ENCODE data around the gene ZNF324B.
"Not testable (repeated sequence)": the region's sequence is repeated elsewhere in the genome, so short reads cannot be mapped to it uniquely, and the experiment has no call there.

ZNF324B gene

DNA sequence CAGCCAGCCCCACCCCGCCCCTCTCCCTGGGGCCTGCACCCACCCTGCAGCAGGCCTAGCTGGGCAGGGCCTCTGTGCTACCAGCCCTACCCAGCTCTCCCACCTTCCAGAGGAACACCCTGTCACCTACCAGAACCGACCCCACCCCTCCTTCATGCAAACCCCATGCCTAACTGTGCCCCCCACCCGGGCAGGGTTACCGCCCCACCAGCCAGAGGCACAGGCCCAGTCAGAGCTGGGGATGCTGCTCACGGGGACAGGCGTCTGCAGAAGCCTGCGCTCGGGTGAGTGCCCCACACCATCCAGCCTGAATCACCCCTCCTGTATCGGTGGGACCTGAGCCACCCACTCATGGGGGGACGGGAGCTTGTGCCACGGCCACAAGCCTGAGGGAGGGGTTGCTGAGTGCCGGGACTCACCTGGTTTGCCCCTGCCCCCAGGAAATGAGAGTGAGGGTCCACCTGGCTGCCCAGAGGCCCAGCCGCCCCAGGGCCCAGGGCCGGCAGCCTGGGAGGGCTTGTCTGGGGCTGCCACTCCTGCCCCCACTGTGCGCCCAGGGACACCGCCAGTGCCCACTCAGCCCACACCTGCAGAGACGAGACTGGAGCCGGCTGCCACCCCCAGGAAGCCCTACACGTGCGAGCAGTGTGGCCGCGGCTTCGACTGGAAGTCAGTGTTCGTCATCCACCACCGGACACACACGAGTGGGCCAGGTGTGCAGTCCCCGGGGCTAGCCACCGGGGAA, 28.5 kb downstream of the ZNF324B start:
- DNase-seq (ENCODE audit: low read depth in 2 of 2, low spot score in 1 of 2): no peak

GRCh38 chr19:58480481-58480830, 29.0 kb downstream of the ZNF324B start:
- DNase-seq (ENCODE audit: low read depth in 2 of 2, low spot score in 1 of 2): no peak

GRCh38 chr19:58480831-58481230, 29.4 kb downstream of the ZNF324B start:
- DNase-seq (ENCODE audit: low read depth in 2 of 2, low spot score in 1 of 2): no peak

- no peak for DNase-seq (ENCODE audit: low read depth in 2 of 2, low spot score in 1 of 2)
Observed at GRCh38 chr19:58482372-58482771, 30.9 kb downstream of the ZNF324B start.

GRCh38 chr19:58483776-58484175, 32.4 kb downstream of the ZNF324B start:
- no peak for DNase-seq (ENCODE audit: low read depth in 2 of 2, low spot score in 1 of 2)

DNA sequence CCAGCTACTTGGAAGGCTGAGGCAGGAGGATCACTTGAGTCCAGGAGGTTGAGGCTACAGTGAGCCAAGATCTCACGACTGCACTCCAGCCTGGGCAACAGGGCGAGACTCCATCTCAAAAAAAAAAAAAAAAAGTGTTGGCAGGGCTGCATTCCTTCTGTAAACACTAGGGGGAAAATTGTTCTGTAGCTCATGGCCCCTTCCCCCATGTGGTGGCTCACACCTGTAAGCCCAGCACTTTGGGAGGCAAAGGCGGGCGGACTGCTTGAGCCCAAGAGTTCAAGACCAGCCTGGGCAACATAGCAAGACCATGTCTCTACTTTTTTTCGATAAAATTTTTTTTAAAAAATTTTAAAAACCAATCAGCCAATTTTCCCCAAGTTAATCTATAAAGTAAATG, 32.9 kb downstream of the ZNF324B start:
- not testable (repeated sequence) for DNase-seq (ENCODE audit: low read depth in 2 of 2, low spot score in 1 of 2)

DNA sequence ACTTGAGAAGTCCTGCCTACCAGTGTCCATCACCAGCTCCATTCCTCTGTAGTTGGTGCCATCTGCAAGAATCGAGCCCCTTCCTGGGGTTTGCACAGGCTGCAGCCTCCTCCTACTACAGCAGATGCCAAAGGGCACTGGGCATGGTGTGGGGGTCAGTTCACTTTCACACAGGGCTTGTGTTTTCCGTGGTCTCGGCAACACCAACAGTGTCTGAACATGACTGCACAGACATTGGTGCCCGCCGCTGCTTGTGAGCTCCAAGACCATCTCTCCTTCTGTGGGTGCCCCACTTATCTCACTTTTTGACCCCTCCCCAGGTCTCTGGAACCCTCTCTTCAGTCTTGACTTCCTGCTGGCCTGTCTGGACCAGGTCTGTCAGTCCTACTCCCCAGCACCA, 40.0 kb downstream of the ZNF324B start:
- no peak for DNase-seq (ENCODE audit: low read depth in 2 of 2, low spot score in 1 of 2)

- DNase-seq (ENCODE audit: low read depth in 2 of 2, low spot score in 1 of 2): no peak
Observed at GRCh38 chr19:58492265-58492664, 40.8 kb downstream of the ZNF324B start.

DNA sequence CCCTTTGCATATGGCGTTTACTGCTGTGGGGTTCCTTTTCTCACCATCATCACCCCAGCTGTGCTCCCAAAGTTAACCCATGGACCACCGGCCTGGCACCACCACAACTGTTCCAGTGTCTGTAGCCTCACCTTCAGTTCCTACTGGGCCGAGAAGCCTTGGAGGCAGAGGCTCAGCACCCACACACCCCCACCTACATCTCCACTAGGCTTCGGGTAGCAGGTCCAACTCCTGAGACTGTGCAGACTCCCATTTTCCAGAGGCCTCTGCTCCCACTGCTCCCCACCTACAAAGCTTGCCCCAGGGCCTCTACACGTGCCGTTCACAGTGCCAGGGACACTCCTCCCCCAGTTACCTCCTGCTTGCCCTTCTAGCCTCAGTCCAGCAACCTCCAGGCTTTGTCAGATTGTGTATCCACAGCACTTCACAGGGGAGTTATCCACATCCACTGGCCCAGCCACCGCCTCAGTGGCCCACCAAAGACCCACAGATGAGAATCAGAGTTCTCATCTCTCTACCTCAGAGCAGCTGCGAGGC, 46.3 kb downstream of the ZNF324B start:
- no peak for DNase-seq (ENCODE audit: low read depth in 2 of 2, low spot score in 1 of 2)

DNA sequence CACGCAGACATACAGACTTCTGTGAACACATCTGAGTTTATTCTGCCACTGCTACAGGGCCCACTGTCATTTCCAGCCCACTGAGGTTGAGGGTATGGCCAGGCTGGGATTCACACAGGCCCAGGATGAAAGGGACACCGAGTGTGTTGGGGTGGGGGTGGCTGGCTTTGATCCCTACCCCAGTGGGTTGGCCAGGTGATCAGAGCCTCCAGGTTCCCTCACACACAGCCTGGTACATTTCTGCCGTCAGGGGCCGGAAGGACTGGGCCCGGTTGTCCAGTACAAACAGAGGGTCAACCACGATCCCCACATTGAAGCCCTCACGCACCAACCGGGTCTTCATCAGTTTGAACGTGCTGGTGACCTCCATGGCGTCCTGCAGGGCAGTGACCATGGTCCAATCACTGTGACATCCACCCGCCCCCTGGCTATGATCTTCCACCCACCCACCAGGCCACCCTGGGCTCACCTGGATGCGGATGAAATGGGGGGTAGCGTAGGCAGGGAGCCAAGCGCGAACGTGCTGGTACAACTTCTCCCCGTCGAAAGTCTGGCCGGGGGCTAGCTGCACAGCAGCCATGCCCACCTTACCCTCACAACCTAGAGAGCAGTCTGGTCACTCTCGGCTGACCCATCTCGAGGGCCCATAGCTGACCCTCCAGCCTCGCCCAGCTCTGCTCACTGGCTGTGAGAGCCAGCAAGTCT, 47.0 kb downstream of the ZNF324B start:
- no peak for DNase-seq (ENCODE audit: low read depth in 2 of 2, low spot score in 1 of 2)

DNA sequence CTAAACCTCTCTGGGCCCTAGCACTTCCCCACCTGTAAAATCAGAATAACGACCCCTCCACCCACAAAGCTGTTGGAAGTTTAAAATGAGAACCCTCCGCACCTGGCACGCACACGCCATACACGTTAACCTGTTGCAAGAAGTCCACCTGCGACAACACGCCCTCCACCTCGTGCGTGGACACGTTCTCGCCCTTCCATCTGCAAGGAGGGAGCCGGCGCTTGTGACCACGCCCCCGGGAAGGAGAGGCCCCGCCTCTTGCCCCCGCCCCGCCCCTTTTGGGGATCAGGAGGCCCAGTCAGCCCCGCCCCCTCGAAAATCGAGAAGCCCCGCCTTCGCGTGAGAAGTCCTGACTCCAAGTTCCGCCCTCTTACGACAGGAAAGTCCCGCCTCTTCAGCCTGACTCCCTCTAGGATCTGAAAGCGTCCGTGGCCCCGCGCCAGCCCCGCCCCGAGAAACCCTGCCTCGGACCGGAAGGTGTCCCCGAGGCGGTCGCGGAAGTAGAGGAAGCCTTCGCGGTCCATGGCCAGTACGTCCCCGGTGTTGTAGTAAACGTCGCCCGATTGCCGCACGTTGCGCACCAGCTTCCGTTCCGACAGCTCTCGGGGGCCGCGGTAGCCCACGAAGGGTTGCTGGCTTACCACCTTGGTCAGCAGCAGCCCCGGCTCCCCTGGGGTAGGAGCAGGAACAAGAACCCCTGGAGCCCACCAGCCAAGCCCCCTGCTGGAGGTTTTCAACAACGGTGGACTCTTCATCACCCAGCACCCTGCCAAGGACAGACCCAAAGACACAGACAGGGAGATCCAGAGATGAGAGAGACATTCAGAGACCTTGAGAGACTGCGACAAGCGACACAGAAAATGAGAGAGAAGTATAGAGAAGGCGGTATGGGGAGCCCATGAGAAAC, 47.9 kb downstream of the ZNF324B start:
- peak; percentile 94 for DNase-seq (ENCODE audit: low read depth in 2 of 2, low spot score in 1 of 2)

GRCh38 chr19:58500242-58500641, 48.8 kb downstream of the ZNF324B start:
- DNase-seq (ENCODE audit: low read depth in 2 of 2, low spot score in 1 of 2): no peak

All from stimulated activated CD8-positive, alpha-beta memory T cell treated with anti-CD3 and anti-CD28 coated beads, Interleukin-4, amount 100 ng/mL, for 4 hours (primary cell).